HG02571 (cell line): Measurements from ENCODE around the gene DHX32.
A peak's percentile ranks its signal among the peaks of the same experiment; 100 is the strongest.
"Not testable (repeated sequence)": the region's sequence is repeated elsewhere in the genome, so short reads cannot be mapped to it uniquely, and the experiment has no call there.

ENCODE experiments used
- ATAC-seq: cut with Tn5 transposase; IDR thresholded peaks from one replicate; pipeline ENCODE4 v1.9.1; 2021; ENCODE audit warnings: mild to moderate bottlenecking, moderate library complexity; ENCODE audit not compliant: unreplicated experiment

DHX32 gene

GRCh38 chr10:125896088-125896934 lies 15.2 kb upstream of the DHX32 start, which contains the start of gene FANK1:
Gene FANK1 (plus strand): TSS chr10:125896564. CDS start chr10:125896643, 79 bp downstream.
- ATAC-seq: peak; percentile 72

DNA sequence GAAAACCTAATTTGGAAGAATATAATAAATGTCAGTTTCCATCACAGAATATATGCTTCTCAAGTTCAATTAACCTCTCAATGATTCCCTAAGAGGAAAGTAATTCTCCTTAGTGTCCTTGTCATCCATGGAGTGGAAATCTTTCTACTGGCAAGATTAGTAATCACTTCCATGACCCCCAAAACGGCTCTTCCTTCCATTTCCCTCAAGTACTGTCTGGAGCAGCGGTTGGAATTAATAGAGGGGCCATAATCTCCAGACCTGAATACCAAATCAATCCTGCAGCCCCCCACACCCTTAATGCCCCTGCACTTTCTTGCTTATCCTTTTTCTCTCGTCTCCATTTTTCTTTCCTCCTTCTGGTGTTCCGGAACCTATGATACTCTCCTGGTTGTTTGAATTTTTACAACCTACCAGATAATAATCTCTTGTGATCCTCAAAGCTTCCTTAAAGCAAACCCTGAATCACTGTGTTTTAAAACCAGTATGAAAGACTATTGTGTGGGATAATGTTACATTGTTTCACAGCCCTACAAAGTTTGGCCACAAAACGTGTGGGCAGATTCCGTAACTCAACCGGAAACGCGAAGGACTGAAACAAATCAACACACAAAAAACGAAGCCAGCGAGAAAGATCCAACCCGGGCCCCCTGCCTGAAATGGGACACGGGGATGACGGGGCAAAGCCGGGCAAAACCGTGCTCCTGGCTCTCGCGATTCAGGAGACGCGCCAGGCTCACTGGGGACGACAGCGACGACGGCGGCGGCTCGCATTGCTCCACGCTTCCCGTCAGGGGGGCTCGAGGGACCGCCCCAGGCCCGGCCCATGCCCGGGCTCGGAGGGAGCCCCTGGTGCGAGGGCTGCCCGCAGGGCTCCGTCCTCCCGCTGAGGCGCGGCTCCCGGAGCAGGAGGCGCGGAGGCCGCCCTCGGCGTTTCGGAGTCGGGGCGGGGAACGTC lies 14.3 kb upstream of the DHX32 start:
- peak; percentile 55 for ATAC-seq

DNA sequence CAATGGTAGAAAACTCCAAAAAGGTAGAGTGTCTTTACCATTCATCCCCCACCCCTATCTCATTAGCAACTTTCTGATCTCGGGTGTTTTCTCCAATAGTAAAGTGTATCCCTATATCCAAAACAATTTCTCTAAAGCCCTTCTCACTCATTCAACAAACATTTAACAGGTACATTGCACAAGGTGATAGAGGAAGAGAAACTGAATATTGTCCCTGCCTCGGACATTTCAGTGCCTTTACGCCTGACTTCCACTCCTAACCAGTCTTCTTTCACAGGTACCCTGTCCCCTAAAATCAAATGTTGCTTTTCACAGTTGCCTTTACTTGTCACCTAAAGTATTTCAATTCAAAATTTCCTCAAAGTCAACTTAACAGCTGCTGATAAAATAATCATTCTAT lies 13.1 kb upstream of the DHX32 start:
- not testable (repeated sequence) for ATAC-seq

- ATAC-seq: not testable (repeated sequence)
Measured at GRCh38 chr10:125892402-125892801, 11.3 kb upstream of the DHX32 start.

- ATAC-seq: not testable (repeated sequence)
Measured at GRCh38 chr10:125889441-125889840, 8.3 kb upstream of the DHX32 start.

DNA sequence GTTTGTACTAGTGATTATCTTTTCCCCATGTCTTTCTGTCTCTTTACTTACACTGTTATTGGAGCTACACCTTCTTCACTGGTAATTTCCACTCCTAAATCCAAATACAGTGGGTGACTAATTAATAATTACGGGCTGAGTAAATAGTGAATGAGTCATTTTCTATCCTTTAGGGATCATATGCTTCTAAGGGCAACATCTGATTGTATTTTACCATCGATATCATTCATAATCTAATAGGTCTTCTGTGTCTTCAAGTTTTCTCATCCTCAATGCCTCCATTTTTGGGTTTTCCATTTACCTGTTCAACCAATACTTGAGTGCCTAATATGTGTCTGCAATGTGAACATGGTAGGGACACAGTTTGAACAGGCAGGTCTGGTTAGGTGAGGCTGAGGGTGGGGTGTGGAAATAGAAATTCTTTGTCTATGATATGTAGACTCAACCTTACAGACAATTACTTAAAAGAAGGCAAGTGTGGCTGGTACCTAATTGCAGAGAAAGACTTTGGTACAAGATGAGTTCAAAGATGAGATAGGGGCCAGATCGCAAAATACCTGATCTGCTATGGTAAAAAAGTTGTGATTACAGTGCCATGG lies 5.9 kb upstream of the DHX32 start:
- ATAC-seq: no peak

- no peak for ATAC-seq
Measured at GRCh38 chr10:125883211-125883610, 2.1 kb upstream of the DHX32 start.

DNA sequence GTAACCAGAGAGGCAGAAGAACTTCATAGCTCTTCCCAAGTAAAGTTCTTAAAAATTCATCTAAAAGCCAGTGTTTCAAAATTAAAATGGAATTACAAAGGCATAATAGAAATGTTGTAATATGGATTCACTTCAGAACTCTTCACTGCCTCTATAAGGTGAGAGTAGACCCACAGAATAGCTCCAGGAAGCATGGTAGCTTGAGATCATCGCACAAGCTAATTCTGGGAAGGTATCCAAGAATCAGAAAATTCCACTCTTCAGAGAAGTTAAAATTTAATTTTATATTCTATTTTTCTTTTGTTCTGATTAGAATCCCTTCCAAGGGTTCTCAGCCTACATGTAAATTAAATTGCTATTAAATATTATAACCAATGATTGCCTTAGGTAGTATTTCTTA lies 1.5 kb upstream of the DHX32 start:
- ATAC-seq: no peak

DNA sequence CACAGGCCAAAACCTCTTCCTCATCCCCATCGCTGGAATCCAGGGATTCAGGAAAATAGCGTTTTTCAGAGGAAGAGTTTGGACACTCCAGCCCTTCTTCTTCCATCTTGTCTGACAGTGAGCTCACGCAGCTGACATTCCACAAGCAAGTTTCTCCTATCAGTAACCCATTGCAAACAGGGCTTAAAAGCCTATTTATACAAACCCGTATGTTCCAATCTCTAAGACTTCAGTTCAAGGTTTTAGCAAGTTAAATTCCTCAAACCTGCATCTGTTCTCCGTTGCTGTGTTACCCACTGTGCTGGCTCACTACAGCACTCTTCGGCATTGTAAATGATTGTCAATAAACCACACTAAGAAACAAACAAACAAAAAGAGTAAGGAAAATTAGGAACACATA lies 373 bp downstream of the DHX32 start:
- ATAC-seq: no peak

DNA sequence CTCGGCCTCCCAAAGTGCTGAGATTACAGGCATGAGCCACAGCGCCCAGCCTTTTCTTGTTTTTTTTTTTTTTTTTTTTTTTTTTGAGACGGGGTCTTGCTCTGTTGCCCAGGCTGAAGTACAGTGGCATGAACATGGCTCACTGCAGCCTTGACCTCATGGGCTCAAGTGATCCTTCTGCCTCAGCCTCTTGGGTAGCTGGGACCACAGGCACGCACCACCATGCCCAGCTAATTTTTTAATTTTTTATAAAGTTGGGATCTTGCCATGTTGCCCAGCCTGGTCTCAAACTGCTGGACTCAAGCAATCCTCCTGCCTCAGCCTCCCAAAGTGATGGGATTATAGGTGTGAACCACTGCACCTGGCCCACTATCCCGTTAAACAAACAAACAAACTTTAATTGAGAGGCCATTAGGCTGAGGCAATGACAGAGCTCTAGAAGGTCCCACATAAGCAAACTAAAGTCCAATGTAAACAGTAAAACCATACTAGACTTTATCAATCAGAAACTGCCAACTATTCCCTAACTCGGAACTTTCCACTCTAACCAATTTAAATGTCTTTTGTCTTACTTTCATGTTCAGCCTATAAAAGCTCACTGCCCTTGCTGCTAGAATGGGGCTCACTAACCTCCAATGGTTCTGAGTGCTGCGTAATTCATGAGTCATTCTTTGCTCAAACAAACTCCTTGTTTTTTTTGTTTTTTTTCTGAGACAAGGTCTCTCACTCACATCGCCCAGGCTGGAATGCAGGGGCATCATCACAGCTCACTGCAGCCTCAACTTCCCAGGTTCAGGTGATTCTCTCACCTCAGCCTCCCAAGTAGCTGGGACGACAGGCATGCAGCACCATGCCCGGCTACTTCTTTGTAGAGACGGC lies 1.9 kb downstream of the DHX32 start:
- no peak for ATAC-seq

GRCh38 chr10:125871338-125871737 lies 9.8 kb downstream of the DHX32 start:
- no peak for ATAC-seq

- ATAC-seq: no peak
Measured at GRCh38 chr10:125868372-125868975, 12.6 kb downstream of the DHX32 start.

- no peak for ATAC-seq
Measured at GRCh38 chr10:125866421-125867029, 14.6 kb downstream of the DHX32 start.

GRCh38 chr10:125865120-125865519 lies 16.0 kb downstream of the DHX32 start:
- ATAC-seq: no peak

DNA sequence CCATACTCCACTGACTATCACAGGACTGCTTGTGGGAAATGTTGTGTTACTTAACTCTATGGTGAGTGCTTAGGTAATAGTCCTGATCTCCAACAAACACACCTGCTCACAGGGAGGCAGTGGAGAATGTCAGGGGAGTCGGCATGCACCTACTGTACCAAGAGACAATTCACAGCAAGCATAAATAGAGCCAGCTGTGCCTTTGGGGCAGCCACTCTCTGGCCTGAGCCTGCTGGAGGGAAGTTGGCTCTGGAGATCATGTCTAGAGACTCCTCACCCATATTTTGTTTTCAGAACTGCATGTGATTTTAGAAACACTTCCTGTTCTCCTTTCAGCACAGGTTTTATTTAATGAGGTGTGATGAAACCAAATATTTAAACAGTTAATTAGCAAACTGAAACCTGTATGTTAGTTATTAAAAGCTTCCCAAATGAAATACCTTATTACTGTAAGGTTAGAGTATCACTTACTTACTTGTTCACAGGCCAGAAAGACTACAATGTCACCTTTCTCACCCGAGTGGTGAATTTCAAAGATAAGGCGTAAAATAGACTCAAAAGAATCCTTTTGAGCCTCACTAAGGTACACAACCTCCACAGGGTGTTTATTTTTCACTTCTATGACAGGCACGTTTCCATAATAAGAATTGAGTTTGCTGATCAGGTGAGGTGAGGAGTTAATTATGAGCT lies 21.8 kb downstream of the DHX32 start:
- no peak for ATAC-seq

DNA sequence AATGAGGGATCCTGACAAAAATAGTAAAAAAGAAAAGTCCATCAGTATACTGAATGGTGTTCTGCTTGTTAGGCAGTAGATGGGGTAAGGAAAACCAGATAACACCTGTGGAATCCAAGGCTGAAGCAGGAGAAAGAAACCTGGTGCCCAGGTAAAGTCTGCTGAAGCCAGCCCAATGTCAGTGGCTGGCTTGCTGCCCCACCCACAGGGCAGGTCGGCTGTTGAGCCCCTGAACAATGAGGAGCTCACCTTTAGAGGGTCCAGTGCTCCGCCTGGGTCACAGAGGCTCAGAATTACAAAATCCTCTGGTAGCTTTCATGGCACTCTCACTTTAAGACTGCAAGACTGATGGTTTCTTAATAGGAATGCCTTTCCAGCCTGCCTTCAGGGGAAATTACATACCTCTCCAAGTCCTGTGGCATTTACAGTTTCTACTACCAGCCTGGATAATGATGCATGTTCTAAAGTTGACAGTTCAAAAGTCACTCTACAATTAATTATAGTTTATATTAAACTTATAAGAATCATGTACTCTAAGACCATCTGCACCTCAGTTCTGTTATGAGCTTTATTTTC lies 23.8 kb downstream of the DHX32 start:
- no peak for ATAC-seq

DNA sequence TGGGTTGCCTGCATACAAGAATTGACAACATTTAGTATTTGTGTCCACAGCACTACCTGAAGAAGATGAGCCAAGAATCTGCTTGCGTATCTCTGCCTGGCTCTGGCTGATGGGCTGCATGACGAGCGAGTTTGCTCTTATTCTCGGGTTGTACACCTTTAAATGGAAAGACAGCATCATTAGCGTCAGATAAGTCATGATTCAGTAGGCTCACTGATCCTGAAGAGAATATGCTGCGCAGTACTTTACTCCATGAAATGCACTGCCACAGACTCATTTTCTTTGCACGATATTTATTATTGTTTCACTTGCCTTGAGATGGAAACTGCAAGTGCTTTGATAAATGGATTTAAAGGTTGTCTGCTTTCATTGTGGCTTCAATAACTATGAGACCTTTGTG lies 28.6 kb downstream of the DHX32 start:
- ATAC-seq: no peak
